Neural cell (in vitro differentiated cells): ENCODE measurements around the gene AMT. TPM values are rescaled to one million over a fixed set of nuclear protein-coding genes. Genes with fewer than 3 reads are reported as not detected.

Source experiments
- H2AFZ ChIP-seq: fragments of 200-600, 300-800 bp; sonication (generic), shearing (Covaris generic); 2 replicates; pipeline ENCODE4 v1.6.0; 2014; ENCODE audit warnings: low read depth, mild to moderate bottlenecking, antibody characterized with exemption, low read length, moderate library complexity
- H3F3A ChIP-seq: fragments of 200-600 bp; shearing (Covaris generic); 2 replicates; pipeline ENCODE4 v1.6.1; 2016; ENCODE audit warnings: mild to moderate bottlenecking, moderate library complexity, mixed read lengths, antibody characterized with exemption, low read length; ENCODE audit not compliant: insufficient read depth, poor library complexity, severe bottlenecking
- H3K27ac ChIP-seq: fragments of 200-600, 300-800 bp; sonication (generic), shearing (Covaris generic); 2 replicates; pipeline ENCODE4 v1.5.1; 2014; ENCODE audit warnings: mild to moderate bottlenecking, low read length, moderate library complexity
- H3K27me3 ChIP-seq: fragments of 300-800, 200-600 bp; sonication (generic), shearing (Covaris generic); 2 replicates; pipeline ENCODE4 v1.6.0; 2014; ENCODE audit warnings: mild to moderate bottlenecking, low read depth, low read length, moderate library complexity; ENCODE audit not compliant: insufficient read depth
- H3K36me3 ChIP-seq: fragments of 300-800, 200-600 bp; sonication (generic), shearing (Covaris generic); 2 replicates; pipeline ENCODE4 v1.5.1; 2014; ENCODE audit warnings: mild to moderate bottlenecking, antibody characterized with exemption, low read length, moderate library complexity; ENCODE audit not compliant: insufficient read depth
- H3K4me2 ChIP-seq: fragments of 300-800, 200-600 bp; sonication (generic), shearing (Covaris generic); 2 replicates; pipeline ENCODE4 v1.6.0; 2014; ENCODE audit warnings: mild to moderate bottlenecking, low read length
- H3K4me3 ChIP-seq: fragments of 300-800, 200-600 bp; sonication (generic), shearing (Covaris generic); 2 replicates; pipeline ENCODE4 v1.5.1; 2014; ENCODE audit warnings: mild to moderate bottlenecking, low read length, moderate library complexity
- H3K79me2 ChIP-seq: fragments of 200-600 bp; shearing (Covaris generic); replicated peaks from 2 replicates; pipeline ENCODE4 v1.6.0; 2014; ENCODE audit warnings: mild to moderate bottlenecking, low read length, moderate library complexity; ENCODE audit not compliant: insufficient read depth
- H3K9ac ChIP-seq: fragments of 300-800, 200-600 bp; sonication (generic), shearing (Covaris generic); 2 replicates; pipeline ENCODE4 v1.6.1; 2016; ENCODE audit warnings: mild to moderate bottlenecking, low read length, mixed read lengths
- H3K9me2 ChIP-seq: fragments of 200-600 bp; shearing (Covaris generic); 2 replicates; pipeline ENCODE4 v1.6.1; 2016; ENCODE audit warnings: mild to moderate bottlenecking, low read length, mixed read lengths; ENCODE audit not compliant: insufficient read depth
- H3K9me3 ChIP-seq: fragments of 200-600, 300-800 bp; sonication (generic), shearing (Covaris generic); 2 replicates; pipeline ENCODE4 v1.6.1; 2016; ENCODE audit warnings: mild to moderate bottlenecking, mixed run types, low read length, moderate library complexity, mixed read lengths
- H4K20me1 ChIP-seq: fragments of 200-600 bp; shearing (Covaris generic); 2 replicates; pipeline ENCODE4 v1.6.1; 2016; ENCODE audit warnings: mild to moderate bottlenecking, mixed run types; ENCODE audit not compliant: insufficient read depth
- CTCF ChIP-seq: fragments of 450-650 bp; IDR thresholded peaks from 2 replicates; pipeline ENCODE4 v1.5.1; 2014; ENCODE audit warnings: antibody characterized with exemption, mild to moderate bottlenecking, moderate library complexity; ENCODE audit not compliant: poor library complexity, severe bottlenecking
- EP300 ChIP-seq: fragments of 450-650 bp; conservative IDR thresholded peaks from 2 replicates; pipeline ENCODE4 v1.6.1; 2014; ENCODE audit warnings: antibody characterized with exemption, mild to moderate bottlenecking, moderate library complexity; ENCODE audit not compliant: poor library complexity, severe bottlenecking
- EZH2 ChIP-seq: fragments of 200-600, 300-800 bp; shearing (Covaris generic), sonication (generic); IDR thresholded peaks from 2 replicates; pipeline ENCODE4 v1.6.1; 2014; ENCODE audit warnings: antibody characterized with exemption, low read length, borderline replicate concordance, mild to moderate bottlenecking; ENCODE audit not compliant: insufficient read depth, poor library complexity, severe bottlenecking
- MXI1 ChIP-seq: fragments of 450-650 bp; conservative IDR thresholded peaks from 2 replicates; pipeline ENCODE4 v1.6.1; 2014; ENCODE audit warnings: antibody characterized with exemption, mild to moderate bottlenecking; ENCODE audit not compliant: poor library complexity, severe bottlenecking
- POLR2AphosphoS5 ChIP-seq: IDR thresholded peaks from 2 replicates; pipeline ENCODE4 v1.6.1; 2012
- RAD21 ChIP-seq: fragments of 450-650 bp; conservative IDR thresholded peaks from 2 replicates; pipeline ENCODE4 v1.6.1; 2014; ENCODE audit warnings: antibody characterized with exemption, mild to moderate bottlenecking, moderate library complexity
- REST ChIP-seq: IDR thresholded peaks from 2 replicates; pipeline ENCODE4 v1.6.1; 2012; ENCODE audit warnings: borderline replicate concordance
- SMC3 ChIP-seq: fragments of 450-650 bp; conservative IDR thresholded peaks from 2 replicates; pipeline ENCODE4 v1.6.1; 2014; ENCODE audit warnings: antibody characterized with exemption, mild to moderate bottlenecking, moderate library complexity; ENCODE audit not compliant: poor library complexity
- TAF1 ChIP-seq: IDR thresholded peaks from 2 replicates; pipeline ENCODE4 v1.6.1; 2012; ENCODE audit warnings: low read depth
- polyA plus RNA-seq: library from polyadenylated mRNA; depleted of rRNA; stranded (reverse); fragments of >200 nt; gene quantifications from 2 replicates; pipeline ENCODE4 v1.2.3, GENCODE V29; 2014

AMT gene
- polyA plus RNA-seq, 1 donor from 2014 or later: 6.1 TPM

- no peak overlapping the region for H2AFZ ChIP-seq
- peaks cover 5% of the 10 kb centered on the region for H3K79me2 ChIP-seq
- no peaks in the 10 kb centered on the region for H3K36me3 ChIP-seq
- no peaks in the 10 kb centered on the region for H3K9me2 ChIP-seq
- no peak overlapping the region for H3K4me2 ChIP-seq
- no peak overlapping the region for H3K27ac ChIP-seq
- H3K9me3 ChIP-seq: no peaks in the 10 kb centered on the region
- peaks cover 6% of the 10 kb centered on the region for H3F3A ChIP-seq
- H3K4me3 ChIP-seq: no peak overlapping the region
- no peak overlapping the region for H3K9ac ChIP-seq
- no peak for TF ChIP-seq CTCF
- H4K20me1 ChIP-seq: peaks cover 5% of the 10 kb centered on the region
- H3K27me3 ChIP-seq: no peaks in the 10 kb centered on the region
Measured at GRCh38 chr3:49466085-49466484, 43.8 kb upstream of the AMT start.

GRCh38 chr3:49465270-49466034 lies 43.2 kb upstream of the AMT start:
- no peaks in the 10 kb centered on the region for H3K27me3 ChIP-seq
- H3F3A ChIP-seq: no peaks in the 10 kb centered on the region
- no peak overlapping the region for H3K9ac ChIP-seq
- H3K4me3 ChIP-seq: no peak overlapping the region
- H3K27ac ChIP-seq: no peak overlapping the region
- no peaks in the 10 kb centered on the region for H3K9me2 ChIP-seq
- TF ChIP-seq EZH2 (no peak), SMC3 (no peak), CTCF (no peak), EP300 (no peak), POLR2AphosphoS5 (no peak), RAD21 (no peak), TAF1 (no peak), MXI1 (no peak), REST (no peak)
- no peaks in the 10 kb centered on the region for H3K79me2 ChIP-seq
- H2AFZ ChIP-seq: no peak overlapping the region
- no peaks in the 10 kb centered on the region for H3K36me3 ChIP-seq
- no peaks in the 10 kb centered on the region for H3K9me3 ChIP-seq
- H3K4me2 ChIP-seq: no peak overlapping the region
- no peaks in the 10 kb centered on the region for H4K20me1 ChIP-seq
